K562 (cell line): ENCODE results near the gene IGF2BP3. TPM values are rescaled to one million over a fixed set of nuclear protein-coding genes. Genes with fewer than 3 reads are reported as not detected.

Source experiments
- ATAC-seq: fragments of 200-7000 bp; cut with Tn5 transposase; 3 replicates; pipeline ENCODE4 v1.9.1; 2020; ENCODE audit warnings: moderate library complexity
- BruUV-seq: library from RNA; stranded (reverse); fragments of 400-500 nt; replicated peaks from 2 replicates; lab custom pipeline; 2021; lab: Mats Ljungman, UMichigan
- CTCF ChIA-PET: fragments of 300-600 bp; formaldehyde crosslinking; extraction: SDS; loops from one replicate; lab custom pipeline; 2021; ENCODE audit warnings: low intra/inter-chr PET ratio; lab: Yijun Ruan, JAX
- POLR2A ChIA-PET: fragments of 300-600, 350-650 bp; sonication (Branson Sonifier 250); formaldehyde crosslinking; extraction: SDS; loops from one replicate; lab custom pipeline; 2021; ENCODE audit warnings: antibody characterized with exemption, inconsistent platforms; lab: Yijun Ruan, JAX
- DNase-seq, 4 experiments: peaks; one replicate each; pipeline versions ENCODE4 v3.0.0 to v3.0.0-alpha.2; 2011 to 2018; ENCODE audit warnings: low spot score in 3 of 4, mixed read lengths in 3 of 4; ENCODE audit errors: extremely low read depth in 1 of 4
- FAIRE-seq: peaks from 2 replicates; lab custom pipeline; 2011; peaks lifted over from hg19 to GRCh38; lab: Jason Lieb, UNC
- H2AFZ ChIP-seq: 2 replicates; pipeline ENCODE4 v1.6.0; 2011; ENCODE audit warnings: low read depth, low read length, control low read depth, inconsistent platforms
- H3K27ac ChIP-seq: fragments of 200-600 bp; 3 replicates; pipeline ENCODE4 v1.8.0; 2011; ENCODE audit warnings: low read depth, mild to moderate bottlenecking, control low read depth, inconsistent platforms, low read length, moderate library complexity, mixed read lengths; ENCODE audit errors: extremely low read depth
- H3K27me3 ChIP-seq, 2 experiments: fragments of 300-600 bp in 1 of 2; 2 replicates in 1 of 2; 3 replicates in 1 of 2; pipeline versions ENCODE4 v1.6.0 to v1.8.0; 2011; ENCODE audit warnings: inconsistent platforms in 2 of 2, low read length in 2 of 2, mild to moderate bottlenecking in 1 of 2, mixed read lengths in 1 of 2, moderate library complexity in 1 of 2; ENCODE audit not compliant: control insufficient read depth in 2 of 2, insufficient read depth in 2 of 2
- H3K36me3 ChIP-seq: fragments of 300-600 bp; 3 replicates; pipeline ENCODE4 v1.8.0; 2011; ENCODE audit warnings: mild to moderate bottlenecking, low read length, inconsistent platforms; ENCODE audit not compliant: control insufficient read depth, insufficient read depth
- H3K4me1 ChIP-seq, 2 experiments: fragments of 200-600 bp in 1 of 2; replicated peaks in 1 of 2; 2 replicates in 1 of 2; 3 replicates in 1 of 2; pipeline versions ENCODE4 v1.5.1 to v1.8.0; 2011; ENCODE audit warnings: inconsistent platforms in 2 of 2, low read length in 2 of 2, mild to moderate bottlenecking in 1 of 2, mixed read lengths in 1 of 2, moderate library complexity in 1 of 2; ENCODE audit not compliant: control insufficient read depth in 2 of 2, insufficient read depth in 2 of 2
- H3K4me2 ChIP-seq: 2 replicates; pipeline ENCODE4 v1.6.1; 2011; ENCODE audit warnings: low read length, control low read depth, inconsistent platforms, mixed read lengths; ENCODE audit not compliant: insufficient read depth
- H3K4me3 ChIP-seq: fragments of 200-600 bp; sonication (generic), shearing (Covaris generic); 2 replicates; pipeline ENCODE4 v1.5.1; 2016; ENCODE audit warnings: control low read depth, inconsistent platforms
- H3K79me2 ChIP-seq: fragments of 200-600 bp; 3 replicates; pipeline ENCODE4 v1.8.0; 2011; ENCODE audit warnings: low read length, inconsistent platforms; ENCODE audit not compliant: control insufficient read depth, insufficient read depth
- H3K9ac ChIP-seq, 2 experiments: 2 replicates each; pipeline versions ENCODE4 v1.6.0 to v1.6.1; 2011; ENCODE audit warnings: low read depth in 2 of 2, low read length in 2 of 2, control low read depth in 1 of 2, inconsistent platforms in 1 of 2, mild to moderate bottlenecking in 1 of 2, mixed read lengths in 1 of 2; ENCODE audit not compliant: insufficient read depth in 1 of 2
- H3K9me1 ChIP-seq: one replicate; pipeline ENCODE4 v1.6.0; 2011; ENCODE audit warnings: inconsistent platforms, mild to moderate bottlenecking, low read length, moderate library complexity; ENCODE audit not compliant: control insufficient read depth, insufficient read depth
- H3K9me3 ChIP-seq: replicated peaks from 2 replicates; pipeline ENCODE4 v1.5.1; 2011; ENCODE audit warnings: low read depth, low read length, inconsistent platforms; ENCODE audit not compliant: control insufficient read depth, insufficient read depth
- H4K20me1 ChIP-seq: replicated peaks from 2 replicates; pipeline ENCODE4 v1.6.1; 2011; ENCODE audit warnings: low read length, inconsistent platforms, mixed read lengths; ENCODE audit not compliant: control insufficient read depth, insufficient read depth
- BCOR ChIP-seq: fragments of 450-650 bp; IDR thresholded peaks from 2 replicates; pipeline ENCODE4 v1.6.1; 2016
- BRD9 ChIP-seq: fragments of 450-650 bp; IDR thresholded peaks from 2 replicates; pipeline ENCODE4 v1.6.1; 2018; ENCODE audit warnings: low read depth; ENCODE audit not compliant: partially characterized antibody
- KLF13 ChIP-seq: fragments of 450-650 bp; IDR thresholded peaks from 2 replicates; pipeline ENCODE4 v1.6.1; 2016; ENCODE audit warnings: missing genetic modification characterization, low read depth, mild to moderate bottlenecking, missing compliant biosample characterization, moderate library complexity, borderline replicate concordance
- MED1 ChIP-seq: sonication (generic); formaldehyde crosslinking; IDR thresholded peaks from 2 replicates; pipeline ENCODE4 v1.8.1; 2023; ENCODE audit warnings: missing genetic modification reagents, borderline replicate concordance
- NR2C1 ChIP-seq, 2 experiments: fragments of 450-650 bp; IDR thresholded peaks; 2 replicates each; pipeline ENCODE4 v1.6.1; 2017; ENCODE audit warnings: mild to moderate bottlenecking in 2 of 2, antibody characterized with exemption in 1 of 2, inconsistent platforms in 1 of 2, missing compliant biosample characterization in 1 of 2, missing genetic modification characterization in 1 of 2
- POLR3G ChIP-seq: IDR thresholded peaks from 2 replicates; pipeline ENCODE4 v1.6.1; 2011; ENCODE audit not compliant: insufficient read length, insufficient replicate concordance; ENCODE audit errors: extremely low read depth
- RBBP5 ChIP-seq: fragments of 200-600 bp; sonication (generic); IDR thresholded peaks from 2 replicates; pipeline ENCODE4 v1.6.1; 2012; ENCODE audit warnings: borderline replicate concordance, mild to moderate bottlenecking, low read length, control low read depth, inconsistent platforms; ENCODE audit not compliant: insufficient read depth, poor library complexity, severe bottlenecking
- RBM14 ChIP-seq: fragments of 200-400 bp; formaldehyde crosslinking; IDR thresholded peaks from 2 replicates; pipeline ENCODE4 v1.6.1; 2018; ENCODE audit warnings: low read depth, mild to moderate bottlenecking, low read length, moderate library complexity, borderline replicate concordance; ENCODE audit not compliant: insufficient read depth
- SIN3A ChIP-seq, 2 experiments: fragments of 150-350 bp in 1 of 2; IDR thresholded peaks; 2 replicates each; pipeline ENCODE4 v1.6.1; 2011 to 2016; ENCODE audit warnings: borderline replicate concordance in 2 of 2, low read depth in 2 of 2, low read length in 2 of 2, mild to moderate bottlenecking in 2 of 2, moderate library complexity in 2 of 2; ENCODE audit not compliant: control insufficient read depth in 1 of 2
- SMC3 ChIP-seq: conservative IDR thresholded peaks from 2 replicates; pipeline ENCODE4 v1.6.1; 2011; ENCODE audit warnings: low read depth, low read length, improper control_type of control experiment; ENCODE audit not compliant: insufficient read depth
- SP1 ChIP-seq: sonication (generic); formaldehyde crosslinking; IDR thresholded peaks from 2 replicates; pipeline ENCODE4 v1.8.1; 2022; ENCODE audit warnings: mild to moderate bottlenecking, missing genetic modification reagents
- TFAP4 ChIP-seq: sonication (generic); formaldehyde crosslinking; IDR thresholded peaks from 2 replicates; pipeline ENCODE4 v1.8.0; 2022; ENCODE audit warnings: missing genetic modification reagents, mild to moderate bottlenecking, moderate library complexity, borderline replicate concordance
- ZNF431 ChIP-seq: sonication (generic); formaldehyde crosslinking; IDR thresholded peaks from 2 replicates; pipeline ENCODE4 v1.8.0; 2022; ENCODE audit warnings: mild to moderate bottlenecking, missing genetic modification reagents
- WGBS: fragments of 100-300 bp; shearing (Covaris generic); methylation state at CpG from one replicate; pipeline ENCODE4 v1.1.6; 2016; ENCODE audit warnings: low coverage, mixed read lengths; ENCODE audit not compliant: insufficient coverage; ENCODE audit errors: missing lambda C conversion rate; 5-methylcytosine and 5-hydroxymethylcytosine counted together
- in situ Hi-C: fragments of 300-500 bp; cut with MboI; formaldehyde crosslinking; loops from 4 replicates; pipeline ENCODE4 v1.15.0; 2018; ENCODE audit warnings: inconsistent platforms, mixed read lengths
- intact Hi-C: fragments of 100-400 bp; cut with micrococcal nuclease; formaldehyde crosslinking; loops from 2 replicates; pipeline ENCODE4 v1.14.2; 2022
- polyA plus RNA-seq, 8 experiments: library from polyadenylated mRNA; depleted of rRNA in 4 of 8; stranded (reverse) in 5 of 8; unstranded in 3 of 8; fragments of >200 nt; fragmentation: Nextera tagmentation in 2 of 8; fragmentation: Illumina TruSeq in 1 of 8; extraction: Ambion mirVana in 2 of 8; extraction: Trizol in 1 of 8; gene quantifications; 2 replicates each; pipeline versions ENCODE4 v1.2.1 to v1.2.3, GENCODE V29; 2011 to 2014; ENCODE audit warnings: inconsistent platforms in 1 of 8, missing spikeins in 1 of 8
- total RNA-seq, 7 experiments: library from RNA; depleted of rRNA in 6 of 7; stranded (reverse); fragments of >200 nt in 6 of 7; fragmentation: Illumina TruSeq in 2 of 7; extraction: Trizol in 2 of 7; gene quantifications; 2 replicates each; pipeline versions ENCODE4 v1.2.1 to v1.2.3, GENCODE V29; 2011 to 2021; ENCODE audit warnings: low replicate concordance in 1 of 7
- TF ChIP-seq, protein P1 (sequence below): sonication (generic); formaldehyde crosslinking; IDR thresholded peaks from 2 replicates; pipeline ENCODE4 v1.8.0; 2023; ENCODE audit warnings: mild to moderate bottlenecking, missing genetic modification reagents

IGF2BP3 gene
- total and polyA plus RNA-seq, 9 of the 15 experiments (the other 6 are each of a cell fraction or from before 2014, with no cell fraction given), result 8.4 to 88.1 (median 61.2) TPM

GRCh38 chr7:23469150-23469960 lies 936 bp downstream of the IGF2BP3 start (continued):
- peak; percentile 41; the same call in 1 of the 2 replicates for TF ChIP-seq ZNF431
- TF ChIP-seq POLR3G, result no peak
- 0 out of 2 replicates have a peak, but pooled peaks have one; percentile 10 for TF ChIP-seq KLF13

- FAIRE-seq (no peak), ATAC-seq (peak; percentile 0; the same call in 1 of the 3 replicates), DNase-seq (peak; percentile 20 to 35 (median 32))
- Histone ChIP-seq H3K36me3 (peaks cover 24% of the 10 kb centered on the region), H3K9me1 (no peaks in the 10 kb centered on the region), H3K27ac (peak overlapping the region; percentile 93), H3K4me1 (peaks cover 18 to 32% of the 10 kb centered on the region in 2 experiments; a peak in 4 of 5 replicates), H3K9me3 (no peaks in the 10 kb centered on the region), H3K4me3 (peak overlapping the region; percentile 66), H3K79me2 (peaks cover 89% of the 10 kb centered on the region), H3K4me2 (peak overlapping the region; percentile 92), H3K27me3 (no peaks in the 10 kb centered on the region), H3K9ac (peak overlapping the region; percentile 92 to 98), H2AFZ (peak overlapping the region; percentile 43), H4K20me1 (no peaks in the 10 kb centered on the region; the same call in 1 of the 2 replicates)
- ChIA-PET CTCF (no interaction called here), POLR2A (interaction anchor here (0.8 to 2.6 kb wide), 4 partner anchors 10 to 284 kb away, joined by 3 to 12 read pairs (median 4); no protein-coding TSS in a partner anchor)
- no TSS peak for BruUV-seq
- in situ Hi-C loops (no loop called here), intact Hi-C loops (no loop called here)
- WGBS, result under 1% methylated on average over 36 of the region's 48 CpGs
- TF ChIP-seq TFAP4 (peak; percentile 3; the same call in 1 of the 2 replicates), SP1 (peak; percentile 47; the same call in 1 of the 2 replicates), BRD9 (no peak), NR2C1 (IDR thresholded peaks at IDR 0.05) (no peak), NR2C1 (tag; IDR thresholded peaks at IDR 0.05) (no peak), SMC3 (no peak), MED1 (CRISPR knock-in tag) (no peak), RBBP5 (peak; percentile 70), BCOR (no peak), RBM14 (peak; percentile 34; the same call in 1 of the 2 replicates), SIN3A (IDR thresholded peaks at IDR 0.05; ENCODE audit: borderline replicate concordance in 2 of 2, control insufficient read depth in 1 of 2, low read depth in 2 of 2, low read length in 2 of 2) (peak in 1 of 2 experiments; percentile 54; a peak in 1 of 4 replicates)
- TF ChIP-seq, protein P1, sequence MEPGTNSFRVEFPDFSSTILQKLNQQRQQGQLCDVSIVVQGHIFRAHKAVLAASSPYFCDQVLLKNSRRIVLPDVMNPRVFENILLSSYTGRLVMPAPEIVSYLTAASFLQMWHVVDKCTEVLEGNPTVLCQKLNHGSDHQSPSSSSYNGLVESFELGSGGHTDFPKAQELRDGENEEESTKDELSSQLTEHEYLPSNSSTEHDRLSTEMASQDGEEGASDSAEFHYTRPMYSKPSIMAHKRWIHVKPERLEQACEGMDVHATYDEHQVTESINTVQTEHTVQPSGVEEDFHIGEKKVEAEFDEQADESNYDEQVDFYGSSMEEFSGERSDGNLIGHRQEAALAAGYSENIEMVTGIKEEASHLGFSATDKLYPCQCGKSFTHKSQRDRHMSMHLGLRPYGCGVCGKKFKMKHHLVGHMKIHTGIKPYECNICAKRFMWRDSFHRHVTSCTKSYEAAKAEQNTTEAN (CRISPR knock-in tag), result 0 out of 2 replicates have a peak, but pooled peaks have one; percentile 74
Measured at GRCh38 chr7:23468526-23469149, 1.7 kb downstream of the IGF2BP3 start.
